ENCODE data around the gene TOGARAM2.

Gene TOGARAM2

GRCh38 chr2:29057006-29057405, 75.9 kb downstream of the TOGARAM2 start:
- TF ChIP-seq, protein P1, sequence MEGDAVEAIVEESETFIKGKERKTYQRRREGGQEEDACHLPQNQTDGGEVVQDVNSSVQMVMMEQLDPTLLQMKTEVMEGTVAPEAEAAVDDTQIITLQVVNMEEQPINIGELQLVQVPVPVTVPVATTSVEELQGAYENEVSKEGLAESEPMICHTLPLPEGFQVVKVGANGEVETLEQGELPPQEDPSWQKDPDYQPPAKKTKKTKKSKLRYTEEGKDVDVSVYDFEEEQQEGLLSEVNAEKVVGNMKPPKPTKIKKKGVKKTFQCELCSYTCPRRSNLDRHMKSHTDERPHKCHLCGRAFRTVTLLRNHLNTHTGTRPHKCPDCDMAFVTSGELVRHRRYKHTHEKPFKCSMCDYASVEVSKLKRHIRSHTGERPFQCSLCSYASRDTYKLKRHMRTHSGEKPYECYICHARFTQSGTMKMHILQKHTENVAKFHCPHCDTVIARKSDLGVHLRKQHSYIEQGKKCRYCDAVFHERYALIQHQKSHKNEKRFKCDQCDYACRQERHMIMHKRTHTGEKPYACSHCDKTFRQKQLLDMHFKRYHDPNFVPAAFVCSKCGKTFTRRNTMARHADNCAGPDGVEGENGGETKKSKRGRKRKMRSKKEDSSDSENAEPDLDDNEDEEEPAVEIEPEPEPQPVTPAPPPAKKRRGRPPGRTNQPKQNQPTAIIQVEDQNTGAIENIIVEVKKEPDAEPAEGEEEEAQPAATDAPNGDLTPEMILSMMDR (IDR thresholded peaks at IDR 0.05; ENCODE audit: low read depth, low read length), result no peak
- no peak for DNase-seq
- Histone ChIP-seq H3K36me3 (no peaks in the 10 kb centered on the region), H3K4me3 (ENCODE audit: low read depth, low read length) (no peak overlapping the region), H3K4me1 (peaks cover 26% of the 10 kb centered on the region), H3K9me3 (no peaks in the 10 kb centered on the region), H3K27me3 (no peaks in the 10 kb centered on the region)

DNA sequence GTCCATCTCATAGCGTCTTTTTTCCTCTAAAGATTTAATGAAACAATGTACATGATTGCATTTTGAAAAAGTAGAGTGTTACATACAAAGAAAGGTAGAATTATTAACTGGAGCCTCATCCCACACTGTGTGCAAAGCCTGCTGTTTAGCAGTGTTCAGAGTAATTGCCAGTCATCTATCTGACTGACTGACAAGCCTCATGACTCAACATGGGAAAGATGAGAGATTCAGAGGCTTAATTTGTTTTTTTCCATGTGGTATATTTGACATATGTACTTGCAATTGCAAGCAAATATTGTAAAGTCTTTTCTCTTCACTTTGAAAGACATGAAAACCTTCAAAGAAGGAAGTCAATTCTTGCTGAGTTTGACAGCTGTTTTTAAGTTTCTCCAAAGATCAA, 78.5 kb downstream of the TOGARAM2 start:
- Histone ChIP-seq H3K36me3 (no peaks in the 10 kb centered on the region), H3K4me1 (peaks cover 17% of the 10 kb centered on the region), H3K4me3 (ENCODE audit: low read depth, low read length) (no peak overlapping the region), H3K9me3 (no peaks in the 10 kb centered on the region), H3K27me3 (no peaks in the 10 kb centered on the region)
- TF ChIP-seq, protein P1 (IDR thresholded peaks at IDR 0.05; ENCODE audit: low read depth, low read length), result no peak
- DNase-seq, result no peak

DNA sequence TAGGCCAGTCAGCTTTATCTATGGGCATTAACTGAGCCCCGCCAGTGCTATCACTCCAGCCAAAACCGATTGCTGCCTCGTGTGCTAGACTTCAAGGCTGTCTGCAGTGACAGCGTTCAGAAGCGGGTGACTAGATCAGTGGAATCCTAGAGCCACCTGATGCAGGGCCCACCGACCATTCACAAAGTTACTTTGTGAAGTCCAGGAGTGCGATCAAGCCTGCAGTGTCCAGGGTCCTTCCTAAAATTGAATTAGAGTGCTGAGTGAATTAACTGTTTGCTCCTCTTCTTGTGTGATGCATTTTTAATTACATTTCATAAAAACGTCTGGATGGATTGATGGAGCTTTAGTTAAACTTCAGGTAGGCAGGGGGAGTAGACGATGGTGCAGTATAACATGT, 79.3 kb downstream of the TOGARAM2 start:
- Histone ChIP-seq H3K9me3 (no peaks in the 10 kb centered on the region), H3K4me3 (ENCODE audit: low read depth, low read length) (no peak overlapping the region), H3K36me3 (no peaks in the 10 kb centered on the region), H3K4me1 (peaks cover 17% of the 10 kb centered on the region), H3K27me3 (no peaks in the 10 kb centered on the region)
- peak; percentile 42 for DNase-seq
- TF ChIP-seq, protein P1 (IDR thresholded peaks at IDR 0.05; ENCODE audit: low read depth, low read length), result no peak

GRCh38 chr2:29061176-29061575, 80.1 kb downstream of the TOGARAM2 start:
- peaks cover 17% of the 10 kb centered on the region for H3K4me1 ChIP-seq
- TF ChIP-seq, protein P1 (IDR thresholded peaks at IDR 0.05; ENCODE audit: low read depth, low read length), result no peak
- no peak for DNase-seq
- H3K27me3 ChIP-seq, result no peaks in the 10 kb centered on the region
- H3K36me3 ChIP-seq, result no peaks in the 10 kb centered on the region
- H3K9me3 ChIP-seq, result no peaks in the 10 kb centered on the region
- H3K4me3 ChIP-seq (ENCODE audit: low read depth, low read length), result no peak overlapping the region

- Histone ChIP-seq H3K27me3 (no peaks in the 10 kb centered on the region), H3K9me3 (no peaks in the 10 kb centered on the region), H3K36me3 (no peaks in the 10 kb centered on the region), H3K4me3 (ENCODE audit: low read depth, low read length) (no peak overlapping the region), H3K4me1 (peaks cover 17% of the 10 kb centered on the region)
- TF ChIP-seq, protein P1 (IDR thresholded peaks at IDR 0.05; ENCODE audit: low read depth, low read length), result no peak
- no peak for DNase-seq
Observed at GRCh38 chr2:29061616-29062015, 80.5 kb downstream of the TOGARAM2 start.

GRCh38 chr2:29062371-29062770, 81.3 kb downstream of the TOGARAM2 start:
- DNase-seq, result no peak
- no peak overlapping the region for H3K4me3 ChIP-seq (ENCODE audit: low read depth, low read length)
- no peaks in the 10 kb centered on the region for H3K36me3 ChIP-seq
- no peaks in the 10 kb centered on the region for H3K27me3 ChIP-seq
- H3K9me3 ChIP-seq, result no peaks in the 10 kb centered on the region
- peaks cover 17% of the 10 kb centered on the region for H3K4me1 ChIP-seq
- TF ChIP-seq, protein P1 (IDR thresholded peaks at IDR 0.05; ENCODE audit: low read depth, low read length), result no peak

All from BE2C (cell line).